ENCODE results near the gene DDX1.

DNA sequence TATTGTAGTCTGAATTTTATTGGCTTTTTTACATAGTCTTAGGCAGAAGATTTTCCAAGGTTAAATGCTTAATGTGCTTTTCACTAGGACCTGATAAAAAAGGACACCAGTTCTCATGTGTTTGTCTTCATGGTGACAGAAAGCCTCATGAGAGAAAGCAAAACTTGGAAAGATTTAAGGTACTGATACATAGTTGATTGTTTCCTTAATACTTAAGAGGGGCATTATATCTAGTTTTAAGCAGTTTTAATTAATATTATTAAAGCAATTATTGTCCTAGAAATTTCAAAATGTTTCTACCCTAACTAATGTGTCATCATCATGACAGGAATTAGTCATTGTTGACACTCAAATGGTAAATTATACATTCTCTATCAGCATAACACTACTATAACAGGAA is 35.3 kb downstream of the DDX1 start:
- TF ChIP-seq CTCF (IDR thresholded peaks at IDR 0.05; ENCODE audit: low read depth, low read length) (no peak), POLR2A (IDR thresholded peaks at IDR 0.05; ENCODE audit: extremely low read depth, insufficient read length) (no peak), MAX (IDR thresholded peaks at IDR 0.05; ENCODE audit: low read depth, low read length) (no peak)
